Right forelimb (tissue), 1 donor: ENCODE data around the gene CPE.

Experiments
- DNase-seq: peaks from one replicate; pipeline ENCODE4 v3.0.0-alpha.2; 2018

The CPE gene

GRCh38 chr4:165367040-165367439 lies 11.8 kb upstream of the CPE start:
- DNase-seq = no peak

GRCh38 chr4:165368114-165368513 lies 10.7 kb upstream of the CPE start:
- DNase-seq = no peak

- no peak for DNase-seq
These were observed 10.2 kb upstream of the CPE start for GRCh38 chr4:165368567-165368966.

GRCh38 chr4:165369522-165369921 lies 9.3 kb upstream of the CPE start:
- no peak for DNase-seq

- DNase-seq = no peak
These were observed 8.3 kb upstream of the CPE start for GRCh38 chr4:165370530-165370929.

GRCh38 chr4:165375465-165375864 lies 3.3 kb upstream of the CPE start:
- DNase-seq = no peak

- no peak for DNase-seq
These were observed 437 bp upstream of the CPE start for GRCh38 chr4:165378398-165378744.

GRCh38 chr4:165379678-165380064 lies 863 bp downstream of the CPE start:
- peak; percentile 56 for DNase-seq

- DNase-seq = no peak
These were observed 2.0 kb downstream of the CPE start for GRCh38 chr4:165380805-165381204.

GRCh38 chr4:165381821-165382373 lies 3.1 kb downstream of the CPE start:
- DNase-seq = no peak

- DNase-seq = no peak
These were observed 3.8 kb downstream of the CPE start for GRCh38 chr4:165382640-165383039.

- DNase-seq = no peak
These were observed 4.8 kb downstream of the CPE start for GRCh38 chr4:165383591-165384073.

GRCh38 chr4:165384186-165384585 lies 5.4 kb downstream of the CPE start:
- DNase-seq = no peak

GRCh38 chr4:165384598-165384997 lies 5.8 kb downstream of the CPE start:
- no peak for DNase-seq

- no peak for DNase-seq
These were observed 6.3 kb downstream of the CPE start for GRCh38 chr4:165385126-165385525.

- DNase-seq = no peak
These were observed 7.5 kb downstream of the CPE start for GRCh38 chr4:165386328-165386727.

- no peak for DNase-seq
These were observed 9.9 kb downstream of the CPE start for GRCh38 chr4:165388756-165389155.

- no peak for DNase-seq
These were observed 14.2 kb downstream of the CPE start for GRCh38 chr4:165393051-165393450.

- no peak for DNase-seq
These were observed 14.9 kb downstream of the CPE start for GRCh38 chr4:165393704-165394103.

GRCh38 chr4:165394275-165394674 lies 15.5 kb downstream of the CPE start:
- no peak for DNase-seq

- DNase-seq = no peak
These were observed 19.8 kb downstream of the CPE start for GRCh38 chr4:165398570-165398969.

- DNase-seq = no peak
These were observed 23.6 kb downstream of the CPE start for GRCh38 chr4:165402375-165402774.

GRCh38 chr4:165403048-165403447 lies 24.2 kb downstream of the CPE start:
- DNase-seq = no peak

- no peak for DNase-seq
These were observed 24.8 kb downstream of the CPE start for GRCh38 chr4:165403637-165404036.

GRCh38 chr4:165404080-165404479 lies 25.3 kb downstream of the CPE start:
- DNase-seq = no peak

GRCh38 chr4:165404696-165405095 lies 25.9 kb downstream of the CPE start:
- DNase-seq = no peak
